Measurements from ENCODE around the gene GLI2.

Gene GLI2

GRCh38 chr2:120738117-120738516 lies 2.4 kb downstream of the GLI2 start:
- DNase-seq (ENCODE audit: low spot score) = no peak

- DNase-seq (ENCODE audit: low spot score) = no peak
These were observed 3.2 kb downstream of the GLI2 start for GRCh38 chr2:120738786-120739437.

- no peak for DNase-seq (ENCODE audit: low spot score)
These were observed 3.9 kb downstream of the GLI2 start for GRCh38 chr2:120739438-120740090.

GRCh38 chr2:120740375-120740764 lies 4.7 kb downstream of the GLI2 start:
- no peak for DNase-seq (ENCODE audit: low spot score)

- no peak for DNase-seq (ENCODE audit: low spot score)
These were observed 5.3 kb downstream of the GLI2 start for GRCh38 chr2:120740765-120741524.

- DNase-seq (ENCODE audit: low spot score) = no peak
These were observed 6.2 kb downstream of the GLI2 start for GRCh38 chr2:120741571-120742561.

- DNase-seq (ENCODE audit: low spot score) = no peak
These were observed 8.0 kb downstream of the GLI2 start for GRCh38 chr2:120743657-120744056.

GRCh38 chr2:120744817-120745216 lies 9.1 kb downstream of the GLI2 start:
- DNase-seq (ENCODE audit: low spot score) = no peak

GRCh38 chr2:120745420-120746111 lies 9.9 kb downstream of the GLI2 start:
- no peak for DNase-seq (ENCODE audit: low spot score)

GRCh38 chr2:120746144-120746543 lies 10.5 kb downstream of the GLI2 start:
- DNase-seq (ENCODE audit: low spot score) = no peak

- DNase-seq (ENCODE audit: low spot score) = no peak
These were observed 11.6 kb downstream of the GLI2 start for GRCh38 chr2:120747281-120747680.

GRCh38 chr2:120747706-120748105 lies 12.0 kb downstream of the GLI2 start:
- DNase-seq (ENCODE audit: low spot score) = no peak

GRCh38 chr2:120748310-120748709 lies 12.6 kb downstream of the GLI2 start:
- DNase-seq (ENCODE audit: low spot score) = no peak

- no peak for DNase-seq (ENCODE audit: low spot score)
These were observed 13.1 kb downstream of the GLI2 start for GRCh38 chr2:120748741-120749140.

GRCh38 chr2:120749506-120750431 lies 14.1 kb downstream of the GLI2 start:
- no peak for DNase-seq (ENCODE audit: low spot score)

- DNase-seq (ENCODE audit: low spot score) = no peak
These were observed 15.0 kb downstream of the GLI2 start for GRCh38 chr2:120750488-120751210.

- no peak for DNase-seq (ENCODE audit: low spot score)
These were observed 15.9 kb downstream of the GLI2 start for GRCh38 chr2:120751553-120751952.

- no peak for DNase-seq (ENCODE audit: low spot score)
These were observed 18.6 kb downstream of the GLI2 start for GRCh38 chr2:120754067-120754960.
